ENCODE results near the gene HRG. TPM values are rescaled to one million over a fixed set of nuclear protein-coding genes. Genes with fewer than 3 reads are reported as not detected.
"Not testable (repeated sequence)": the region's sequence is repeated elsewhere in the genome, so short reads cannot be mapped to it uniquely, and the experiment has no call there.

HRG gene
- polyA plus RNA-seq (ENCODE audit: insufficient read length in 4 of 4) = 1 to 10 TPM; 1.6 to 3.4 (median 2.0) TPM

GRCh38 chr3:186665625-186666188, at the start of gene HRG:
TSS of gene HRG (plus strand) at chr3:186666014. CDS start at chr3:186666032, 18 bp downstream.
- DNase-seq (ENCODE audit: low read depth in 4 of 4, low spot score in 3 of 4) = peak in 2 of 4 donors; percentile 22 to 24

- no peak for DNase-seq (ENCODE audit: low read depth in 4 of 4, low spot score in 3 of 4)
Observed at GRCh38 chr3:186616299-186616617, 49.6 kb upstream of the HRG start.

DNA sequence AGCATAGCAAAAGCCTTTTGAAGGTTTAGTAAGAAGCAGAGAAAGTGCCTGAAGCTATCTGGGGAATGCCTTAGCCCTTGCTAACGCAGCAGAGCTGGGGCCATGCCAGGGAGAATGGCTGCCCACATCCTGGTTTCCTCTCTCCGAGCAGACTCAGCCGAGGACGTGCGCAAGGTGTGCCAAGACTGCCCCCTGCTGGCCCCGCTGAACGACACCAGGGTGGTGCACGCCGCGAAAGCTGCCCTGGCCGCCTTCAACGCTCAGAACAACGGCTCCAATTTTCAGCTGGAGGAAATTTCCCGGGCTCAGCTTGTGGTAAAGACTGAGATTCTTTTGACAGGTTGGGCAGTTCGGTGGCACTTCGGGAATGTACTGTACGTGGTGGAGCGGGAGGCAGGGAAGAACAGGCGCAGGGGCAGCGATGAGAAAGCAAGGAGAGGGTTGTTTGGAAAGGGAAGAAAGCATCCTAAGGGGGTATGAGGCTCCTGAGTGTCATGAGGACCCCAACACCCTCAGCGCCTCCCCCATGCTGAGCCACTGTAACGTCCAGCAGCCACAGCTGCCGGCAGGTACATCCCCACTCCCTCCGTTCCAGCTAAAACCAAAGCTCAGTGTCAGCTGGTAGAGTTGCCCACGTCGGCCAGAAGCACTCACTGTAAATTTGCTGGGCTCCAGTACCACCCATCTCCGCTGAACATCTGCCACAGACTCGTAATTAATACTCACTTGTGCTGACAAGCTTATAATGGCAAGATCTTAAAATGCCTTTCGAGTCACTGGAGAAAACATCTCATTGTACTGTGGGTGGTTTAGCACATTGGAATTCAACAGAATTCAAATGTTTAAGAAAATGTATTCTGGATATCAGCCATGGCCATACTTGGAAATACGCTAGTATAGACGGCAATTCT, 48.5 kb upstream of the HRG start:
- DNase-seq (ENCODE audit: low read depth in 4 of 4, low spot score in 3 of 4) = peak; percentile 49 to 61 (median 55)

- no peak for DNase-seq (ENCODE audit: low read depth in 4 of 4, low spot score in 3 of 4)
Observed at GRCh38 chr3:186618318-186618938, 47.4 kb upstream of the HRG start.

GRCh38 chr3:186619787-186620212, 46.0 kb upstream of the HRG start:
- no peak for DNase-seq (ENCODE audit: low read depth in 4 of 4, low spot score in 3 of 4)

DNA sequence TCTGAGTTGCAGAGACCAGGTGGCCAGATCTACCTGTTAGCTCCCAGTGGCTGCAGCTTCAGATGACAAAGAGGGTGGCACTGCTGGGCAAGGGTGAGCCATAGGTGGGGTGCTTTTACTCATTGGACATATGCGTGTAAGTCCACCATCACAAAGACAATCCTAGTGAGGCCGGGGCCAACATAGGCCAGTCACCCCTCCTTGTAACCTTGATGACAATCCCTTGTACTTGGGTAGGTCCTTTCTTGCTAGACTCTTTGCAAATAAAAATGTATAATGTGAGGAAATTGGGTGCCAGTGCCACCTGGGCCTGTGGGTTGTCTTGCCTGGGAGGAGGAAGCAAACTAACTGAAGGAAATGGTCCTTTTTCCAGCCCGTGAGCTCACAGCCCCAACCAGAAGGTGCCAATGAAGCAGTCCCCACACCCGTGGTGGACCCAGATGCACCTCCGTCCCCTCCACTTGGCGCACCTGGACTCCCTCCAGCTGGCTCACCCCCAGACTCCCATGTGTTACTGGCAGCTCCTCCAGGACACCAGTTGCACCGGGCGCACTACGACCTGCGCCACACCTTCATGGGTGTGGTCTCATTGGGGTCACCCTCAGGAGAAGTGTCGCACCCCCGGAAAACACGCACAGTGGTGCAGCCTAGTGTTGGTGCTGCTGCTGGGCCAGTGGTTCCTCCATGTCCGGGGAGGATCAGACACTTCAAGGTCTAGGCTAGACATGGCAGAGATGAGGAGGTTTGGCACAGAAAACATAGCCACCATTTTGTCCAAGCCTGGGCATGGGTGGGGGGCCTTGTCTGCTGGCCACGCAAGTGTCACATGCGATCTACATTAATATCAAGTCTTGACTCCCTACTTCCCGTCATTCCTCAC, 45.4 kb upstream of the HRG start:
- DNase-seq (ENCODE audit: low read depth in 4 of 4, low spot score in 3 of 4) = no peak

DNA sequence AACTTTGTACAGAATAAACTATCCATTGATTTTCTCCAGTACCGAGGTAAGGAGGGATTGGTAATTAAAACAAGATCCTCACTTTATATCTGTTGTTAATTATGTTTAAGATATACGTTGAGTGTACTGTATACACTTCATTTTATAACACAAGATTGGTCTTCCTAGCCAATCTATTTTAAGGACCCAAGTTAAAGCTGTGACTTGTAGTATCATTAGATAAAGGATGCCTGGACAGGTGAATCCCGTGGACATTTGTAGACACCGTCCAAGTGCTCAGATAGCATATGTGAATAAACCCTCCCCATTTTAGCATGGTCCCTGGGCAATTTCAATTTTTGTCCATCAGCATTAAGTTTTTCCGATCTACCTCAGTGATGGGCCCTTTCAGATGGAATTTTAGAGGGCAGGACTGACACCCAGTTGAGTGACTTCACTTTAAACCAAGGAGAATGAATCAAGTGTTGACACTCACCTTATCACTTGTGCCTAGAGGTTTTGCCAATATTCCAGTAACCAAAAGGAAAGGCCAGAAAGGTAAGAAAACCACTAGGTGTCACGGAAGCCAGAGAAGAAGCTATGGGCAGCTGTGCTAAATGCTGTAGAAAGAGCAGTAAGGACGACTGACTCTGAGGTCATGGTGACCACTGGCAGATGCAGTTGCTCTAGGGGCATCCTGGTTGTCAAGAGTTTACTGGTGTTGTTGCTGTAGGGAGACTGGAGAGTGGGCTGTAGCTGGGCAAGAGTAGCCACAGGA, 43.7 kb upstream of the HRG start:
- DNase-seq (ENCODE audit: low read depth in 4 of 4, low spot score in 3 of 4) = no peak

GRCh38 chr3:186622651-186623310, 43.0 kb upstream of the HRG start:
- no peak for DNase-seq (ENCODE audit: low read depth in 4 of 4, low spot score in 3 of 4)

GRCh38 chr3:186624598-186624997, 41.2 kb upstream of the HRG start:
- no peak for DNase-seq (ENCODE audit: low read depth in 4 of 4, low spot score in 3 of 4)

- no peak for DNase-seq (ENCODE audit: low read depth in 4 of 4, low spot score in 3 of 4)
Observed at GRCh38 chr3:186625600-186626042, 40.2 kb upstream of the HRG start.

DNA sequence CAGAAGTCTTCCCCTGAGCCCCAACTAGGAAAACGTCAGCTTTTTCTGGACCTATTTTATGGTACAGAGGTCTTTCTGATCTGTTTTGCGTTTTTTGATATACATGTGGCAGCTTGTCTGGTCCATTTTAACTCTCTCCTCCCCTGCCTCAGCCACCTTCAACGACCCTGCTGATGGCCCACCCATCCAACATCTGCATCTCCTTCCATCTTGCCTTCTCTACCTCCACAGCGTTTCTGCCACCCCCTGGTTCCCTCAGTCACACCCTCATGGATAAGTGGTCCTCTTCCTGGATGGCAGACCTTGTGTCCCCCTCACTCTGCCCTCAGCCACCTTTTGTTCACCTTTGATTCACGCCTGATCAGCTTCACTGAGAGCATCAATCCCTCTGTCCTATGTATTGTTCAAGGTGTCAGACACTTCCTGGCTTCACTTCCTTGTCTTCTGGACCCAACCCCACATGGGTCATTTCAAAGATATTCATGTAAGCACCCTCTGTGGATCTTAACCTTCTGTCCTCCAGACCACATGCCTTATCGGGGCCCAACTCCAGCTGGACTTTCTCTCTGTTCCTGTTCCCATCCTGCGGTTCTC, 39.5 kb upstream of the HRG start:
- DNase-seq (ENCODE audit: low read depth in 4 of 4, low spot score in 3 of 4) = no peak

- no peak for DNase-seq (ENCODE audit: low read depth in 4 of 4, low spot score in 3 of 4)
Observed at GRCh38 chr3:186627852-186628414, 37.9 kb upstream of the HRG start.

- DNase-seq (ENCODE audit: low read depth in 4 of 4, low spot score in 3 of 4) = no peak
Observed at GRCh38 chr3:186628756-186629155, 37.1 kb upstream of the HRG start.

DNA sequence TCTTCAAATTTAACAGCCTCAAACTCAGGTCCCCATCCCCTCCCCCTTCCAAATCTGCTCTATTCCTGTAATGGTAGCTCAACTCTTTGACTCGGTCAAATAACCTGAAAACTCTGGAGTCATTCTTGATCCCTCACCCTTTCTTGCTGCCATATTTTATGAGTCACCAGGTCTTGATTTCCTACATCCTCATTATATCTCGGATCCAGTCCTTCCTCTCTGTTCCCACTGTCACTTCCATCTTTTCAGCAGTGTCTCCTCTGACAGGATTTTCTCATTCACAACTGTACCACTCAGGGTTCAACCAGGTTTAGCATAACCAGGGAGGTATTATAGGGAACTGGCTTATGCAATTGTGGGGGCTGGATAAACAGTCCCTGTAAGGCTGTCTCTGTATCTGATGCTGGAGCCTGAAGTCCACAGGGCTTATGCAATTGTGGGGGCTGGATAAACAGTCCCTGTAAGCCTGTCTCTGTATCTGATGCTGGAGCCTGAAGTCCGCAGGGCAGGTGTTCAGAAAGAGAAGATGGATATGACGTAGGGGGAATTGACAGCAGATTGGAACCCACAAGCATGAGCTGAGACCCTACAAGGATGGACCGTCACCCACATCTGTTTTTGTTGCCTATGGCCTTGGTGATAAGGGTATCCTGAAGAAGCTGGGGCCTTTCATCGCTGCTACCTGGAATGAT, 34.7 kb upstream of the HRG start:
- no peak for DNase-seq (ENCODE audit: low read depth in 4 of 4, low spot score in 3 of 4)

DNA sequence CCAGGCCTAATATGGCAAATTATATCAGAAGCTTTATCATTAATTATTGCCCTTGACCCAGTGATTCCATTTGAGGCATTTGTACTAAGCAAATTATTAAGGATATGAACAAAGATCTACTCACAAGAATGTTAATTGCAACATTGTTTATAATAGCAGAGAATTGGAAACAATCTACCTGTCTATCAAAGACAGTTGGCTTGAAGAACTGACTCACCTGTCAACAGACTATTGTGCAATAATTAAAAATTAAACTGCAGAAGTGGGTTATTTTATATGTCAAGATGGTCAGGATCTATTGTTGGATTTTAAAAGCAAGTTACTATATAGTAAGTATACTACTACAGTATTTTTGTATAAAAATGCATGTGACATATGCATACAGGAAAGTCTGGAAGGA, 32.3 kb upstream of the HRG start:
- DNase-seq (ENCODE audit: low read depth in 4 of 4, low spot score in 3 of 4) = no peak

DNA sequence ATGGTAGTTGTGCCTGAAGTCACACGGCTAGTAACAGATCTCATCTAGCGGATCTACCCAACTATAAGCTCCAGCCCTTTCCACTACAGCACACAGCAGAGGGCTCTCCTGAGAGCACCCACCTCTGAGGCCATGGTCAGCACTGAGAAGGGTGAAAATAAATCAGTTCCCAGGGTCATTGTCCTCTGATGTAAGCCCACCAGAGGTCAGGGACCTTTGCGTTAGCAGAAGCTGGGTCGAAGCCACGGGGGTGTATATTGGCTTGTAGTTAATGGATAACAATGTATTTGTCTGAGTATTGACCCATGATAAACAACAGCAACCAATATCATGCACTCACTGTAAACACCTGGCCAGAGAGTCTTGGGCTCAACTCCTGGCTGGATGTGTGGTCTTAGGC, 31.6 kb upstream of the HRG start:
- DNase-seq (ENCODE audit: low read depth in 4 of 4, low spot score in 3 of 4) = not testable (repeated sequence)

DNA sequence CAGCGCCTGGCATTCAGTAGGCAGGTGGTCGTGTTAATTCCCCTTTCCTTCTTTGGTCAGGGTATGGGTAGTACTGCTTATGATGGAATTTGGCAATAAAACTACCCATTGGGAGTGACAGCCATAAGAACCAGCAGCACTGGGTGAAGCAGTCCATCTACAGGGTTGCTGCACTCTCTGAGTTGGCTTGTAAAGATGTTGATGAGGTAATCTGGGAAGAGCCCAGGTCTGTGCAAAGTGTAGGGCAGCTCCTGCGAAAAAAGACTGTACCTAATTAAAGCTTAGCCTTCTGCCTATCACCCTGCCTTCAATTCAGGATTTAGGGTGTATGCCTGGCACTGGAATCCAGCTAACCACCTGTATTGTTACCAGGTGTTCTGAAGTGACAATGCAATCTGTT, 30.3 kb upstream of the HRG start:
- no peak for DNase-seq (ENCODE audit: low read depth in 4 of 4, low spot score in 3 of 4)

- DNase-seq (ENCODE audit: low read depth in 4 of 4, low spot score in 3 of 4) = no peak
Observed at GRCh38 chr3:186636536-186636935, 29.3 kb upstream of the HRG start.

Data from right renal pelvis (tissue), 4 donors.